ENCODE results near the gene TOGARAM2. TPM values are rescaled to one million over a fixed set of nuclear protein-coding genes. Genes with fewer than 3 reads are reported as not detected.

Gene TOGARAM2
- total RNA-seq, 1 experiment from 2014 or later = 0.61 TPM

DNA sequence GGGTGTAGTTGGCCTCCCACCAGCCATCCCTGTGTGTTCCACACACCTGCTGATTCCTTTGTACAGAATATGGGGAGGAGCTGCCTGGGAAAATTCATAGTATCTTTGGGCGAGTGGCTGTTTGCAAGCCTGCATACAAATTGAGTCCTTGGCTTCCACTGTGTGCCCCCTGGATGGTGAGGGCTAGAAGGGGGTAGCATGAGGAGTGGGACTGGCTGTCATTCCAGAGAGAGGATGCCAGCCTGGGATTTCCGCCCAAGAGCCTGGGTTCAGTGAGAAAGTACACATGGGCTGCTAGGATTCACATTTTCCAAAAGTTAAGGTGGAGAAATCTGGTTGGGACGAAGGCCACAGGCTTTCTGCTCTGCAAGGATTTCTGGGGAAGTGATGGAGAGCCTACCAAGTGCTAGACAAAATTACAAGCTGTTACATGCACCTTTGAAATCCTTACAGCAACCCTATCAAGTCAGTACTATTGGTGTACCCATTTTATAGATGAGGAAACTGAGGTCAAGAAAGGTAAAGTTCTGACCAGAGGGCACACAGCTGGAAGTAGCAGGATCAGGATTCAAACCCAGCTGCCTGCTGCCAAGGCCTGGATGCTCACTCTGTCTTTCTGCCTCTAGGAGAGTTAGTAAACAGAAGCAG, 606 bp upstream of the TOGARAM2 start:
- no peaks in the 10 kb centered on the region for H3K27me3 ChIP-seq (replicated peaks; ENCODE audit: control insufficient read depth, insufficient read depth, low read length)
- Mint-ChIP-seq H3K9me3 (ENCODE audit: unreplicated experiment) (peaks cover 9% of the 10 kb centered on the region), H3K27me3 (ENCODE audit: insufficient read depth, unreplicated experiment) (no peaks in the 10 kb centered on the region), H3K36me3 (ENCODE audit: insufficient read depth, unreplicated experiment) (peaks cover 6% of the 10 kb centered on the region), H3K4me1 (ENCODE audit: low read depth, unreplicated experiment) (peaks cover 9% of the 10 kb centered on the region), H3K4me3 (ENCODE audit: unreplicated experiment) (no peak overlapping the region), H3K27ac (ENCODE audit: unreplicated experiment) (no peak overlapping the region)
- ChIA-PET POLR2A (interaction anchor here (0.6 kb wide), 1 partner anchor 154 kb away, joined by 3 read pairs; no protein-coding TSS in a partner anchor), CTCF (interaction anchor here (0.5 kb wide), 1 partner anchor 1185 kb away, joined by 3 read pairs; no protein-coding TSS in a partner anchor)
- H3K4me3 ChIP-seq (ENCODE audit: low read depth, low read length) = no peak overlapping the region
- H3K9me3 ChIP-seq = no peaks in the 10 kb centered on the region
- no TSS peak for BruUV-seq (replicated peaks)
- no peaks in the 10 kb centered on the region for H3K36me3 ChIP-seq (ENCODE audit: control insufficient read depth, insufficient read depth, low read length)
- intact Hi-C loops (cut with micrococcal nuclease; ENCODE audit: unreplicated experiment) = no loop called here
- TF ChIP-seq, protein P1, sequence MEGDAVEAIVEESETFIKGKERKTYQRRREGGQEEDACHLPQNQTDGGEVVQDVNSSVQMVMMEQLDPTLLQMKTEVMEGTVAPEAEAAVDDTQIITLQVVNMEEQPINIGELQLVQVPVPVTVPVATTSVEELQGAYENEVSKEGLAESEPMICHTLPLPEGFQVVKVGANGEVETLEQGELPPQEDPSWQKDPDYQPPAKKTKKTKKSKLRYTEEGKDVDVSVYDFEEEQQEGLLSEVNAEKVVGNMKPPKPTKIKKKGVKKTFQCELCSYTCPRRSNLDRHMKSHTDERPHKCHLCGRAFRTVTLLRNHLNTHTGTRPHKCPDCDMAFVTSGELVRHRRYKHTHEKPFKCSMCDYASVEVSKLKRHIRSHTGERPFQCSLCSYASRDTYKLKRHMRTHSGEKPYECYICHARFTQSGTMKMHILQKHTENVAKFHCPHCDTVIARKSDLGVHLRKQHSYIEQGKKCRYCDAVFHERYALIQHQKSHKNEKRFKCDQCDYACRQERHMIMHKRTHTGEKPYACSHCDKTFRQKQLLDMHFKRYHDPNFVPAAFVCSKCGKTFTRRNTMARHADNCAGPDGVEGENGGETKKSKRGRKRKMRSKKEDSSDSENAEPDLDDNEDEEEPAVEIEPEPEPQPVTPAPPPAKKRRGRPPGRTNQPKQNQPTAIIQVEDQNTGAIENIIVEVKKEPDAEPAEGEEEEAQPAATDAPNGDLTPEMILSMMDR (IDR thresholded peaks at IDR 0.05; ENCODE audit: insufficient read depth in 1 of 2, low read depth in 1 of 2, low read length in 1 of 2, severe bottlenecking in 1 of 2, unreplicated experiment in 1 of 2) = no peak
- H3K4me1 ChIP-seq = peaks cover 16% of the 10 kb centered on the region
- no peak for DNase-seq

DNA sequence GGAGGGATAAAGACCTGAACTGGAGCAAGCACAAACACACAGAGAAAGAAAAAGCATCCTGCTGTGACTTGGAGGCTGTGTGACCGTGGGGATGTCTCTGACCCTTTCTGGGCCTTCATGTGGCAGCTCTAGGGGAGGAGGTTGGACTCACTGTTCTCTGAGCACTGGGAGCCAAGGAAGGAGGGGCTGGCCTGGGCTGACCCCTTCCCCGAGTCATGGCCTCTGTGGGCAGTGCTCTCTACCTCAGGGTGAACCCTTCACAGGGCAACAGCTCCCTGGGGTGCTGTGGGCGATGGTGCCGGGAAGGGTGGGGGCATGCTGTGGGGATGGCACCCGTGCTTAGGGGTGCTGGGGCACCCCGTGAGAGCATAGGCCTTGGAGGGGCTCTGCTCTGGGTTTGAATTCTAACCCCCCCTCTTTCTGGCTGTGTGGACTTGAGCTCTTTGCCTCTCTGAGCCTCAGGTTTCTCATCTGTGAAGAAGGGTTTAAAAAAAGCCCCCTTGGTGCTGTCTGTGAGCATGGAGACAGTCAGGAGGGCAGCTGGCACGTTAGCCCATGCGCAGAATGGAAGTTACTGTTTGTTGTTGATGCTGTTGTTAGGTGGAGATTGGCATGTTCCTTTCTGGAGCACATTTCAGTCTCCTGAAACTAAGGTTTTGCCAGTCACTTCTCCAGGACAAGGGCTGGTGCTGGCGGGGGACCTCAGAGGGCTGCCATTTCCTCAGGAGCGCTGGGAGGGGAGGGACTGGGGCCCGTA, 700 bp downstream of the TOGARAM2 start:
- no peak overlapping the region for H3K4me3 Mint-ChIP-seq (ENCODE audit: unreplicated experiment)
- Histone ChIP-seq H3K9me3 (no peaks in the 10 kb centered on the region), H3K4me1 (peaks cover 11% of the 10 kb centered on the region), H3K36me3 (ENCODE audit: control insufficient read depth, insufficient read depth, low read length) (no peaks in the 10 kb centered on the region), H3K4me3 (ENCODE audit: low read depth, low read length) (no peak overlapping the region), H3K27me3 (replicated peaks; ENCODE audit: control insufficient read depth, insufficient read depth, low read length) (no peaks in the 10 kb centered on the region)
- peaks cover under 1% of the 10 kb centered on the region for H3K36me3 Mint-ChIP-seq (ENCODE audit: insufficient read depth, unreplicated experiment)
- no peak for DNase-seq
- no peak overlapping the region for H3K27ac Mint-ChIP-seq (ENCODE audit: unreplicated experiment)
- TF ChIP-seq, protein P1 (IDR thresholded peaks at IDR 0.05; ENCODE audit: insufficient read depth in 1 of 2, low read depth in 1 of 2, low read length in 1 of 2, severe bottlenecking in 1 of 2, unreplicated experiment in 1 of 2) = no peak
- no TSS peak for BruUV-seq (replicated peaks)
- intact Hi-C loops (cut with micrococcal nuclease; ENCODE audit: unreplicated experiment) = no loop called here
- ChIA-PET CTCF (no interaction called here), POLR2A (no interaction called here)
- H3K27me3 Mint-ChIP-seq (ENCODE audit: insufficient read depth, unreplicated experiment) = no peaks in the 10 kb centered on the region
- H3K9me3 Mint-ChIP-seq (ENCODE audit: unreplicated experiment) = peaks cover 9% of the 10 kb centered on the region
- peaks cover 2% of the 10 kb centered on the region for H3K4me1 Mint-ChIP-seq (ENCODE audit: low read depth, unreplicated experiment)

DNA sequence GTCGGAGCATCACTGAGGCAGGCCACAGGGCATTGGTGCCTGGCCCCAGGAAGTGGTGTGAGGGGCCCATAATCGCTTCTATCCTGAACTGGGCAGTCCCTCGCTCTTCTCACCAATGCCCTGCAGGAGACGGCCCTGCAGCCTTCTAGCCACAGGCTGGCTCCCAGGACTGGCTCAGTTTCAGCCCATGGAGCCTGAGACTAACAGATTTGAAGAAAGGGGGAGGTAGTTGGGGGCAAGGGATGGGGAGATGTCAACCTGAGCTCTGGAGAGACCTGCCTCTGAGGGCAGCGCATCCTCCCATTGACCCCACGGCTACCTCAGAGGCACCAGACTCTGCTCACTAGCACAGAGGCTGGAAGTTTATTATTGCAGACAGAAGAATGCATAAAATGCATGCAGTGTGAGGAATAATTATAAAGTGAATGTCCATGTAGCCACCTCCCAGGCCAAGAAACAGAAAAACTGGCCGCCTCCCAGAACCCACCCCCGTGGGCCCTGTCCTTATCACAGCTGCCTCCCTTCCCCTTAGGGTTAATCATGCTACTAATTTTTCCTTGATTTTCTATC, 1.4 kb downstream of the TOGARAM2 start:
- H3K4me1 ChIP-seq = peaks cover 5% of the 10 kb centered on the region; the same call in 1 of the 2 replicates
- ChIA-PET CTCF (no interaction called here), POLR2A (no interaction called here)
- no peak overlapping the region for H3K27ac Mint-ChIP-seq (ENCODE audit: unreplicated experiment)
- H3K36me3 ChIP-seq (ENCODE audit: control insufficient read depth, insufficient read depth, low read length) = no peaks in the 10 kb centered on the region
- no TSS peak for BruUV-seq (replicated peaks)
- H3K4me3 Mint-ChIP-seq (ENCODE audit: unreplicated experiment) = no peak overlapping the region
- no peak overlapping the region for H3K4me3 ChIP-seq (ENCODE audit: low read depth, low read length)
- no peaks in the 10 kb centered on the region for H3K36me3 Mint-ChIP-seq (ENCODE audit: insufficient read depth, unreplicated experiment)
- no peaks in the 10 kb centered on the region for H3K27me3 Mint-ChIP-seq (ENCODE audit: insufficient read depth, unreplicated experiment)
- intact Hi-C loops (cut with micrococcal nuclease; ENCODE audit: unreplicated experiment) = no loop called here
- TF ChIP-seq, protein P1 (IDR thresholded peaks at IDR 0.05; ENCODE audit: insufficient read depth in 1 of 2, low read depth in 1 of 2, low read length in 1 of 2, severe bottlenecking in 1 of 2, unreplicated experiment in 1 of 2) = no peak
- H3K27me3 ChIP-seq (replicated peaks; ENCODE audit: control insufficient read depth, insufficient read depth, low read length) = no peaks in the 10 kb centered on the region
- peaks cover 9% of the 10 kb centered on the region for H3K9me3 Mint-ChIP-seq (ENCODE audit: unreplicated experiment)
- H3K9me3 ChIP-seq = no peaks in the 10 kb centered on the region
- no peaks in the 10 kb centered on the region for H3K4me1 Mint-ChIP-seq (ENCODE audit: low read depth, unreplicated experiment)
- DNase-seq = no peak
